ENCODE results near the gene UNC93A. TPM values are rescaled to one million over a fixed set of nuclear protein-coding genes. Genes with fewer than 3 reads are reported as not detected.
"Not testable (repeated sequence)": the region's sequence is repeated elsewhere in the genome, so short reads cannot be mapped to it uniquely, and the experiment has no call there.

The UNC93A gene
- polyA plus RNA-seq (ENCODE audit: insufficient read length) = not detected

- DNase-seq = no peak
Measured at GRCh38 chr6:167290786-167291622, at the start of gene UNC93A. UNC93A (plus strand) TSS chr6:167291315; CDS start chr6:167291490, 175 bp downstream.

- not testable (repeated sequence) for DNase-seq
Measured at GRCh38 chr6:167241321-167242134, 49.6 kb upstream of the UNC93A start.

- not testable (repeated sequence) for DNase-seq
Measured at GRCh38 chr6:167242135-167242506, 49.0 kb upstream of the UNC93A start.

- DNase-seq = not testable (repeated sequence)
Measured at GRCh38 chr6:167242511-167243051, 48.5 kb upstream of the UNC93A start.

GRCh38 chr6:167244064-167244960 lies 46.8 kb upstream of the UNC93A start:
- DNase-seq = no peak

GRCh38 chr6:167244991-167245390 lies 46.1 kb upstream of the UNC93A start:
- no peak for DNase-seq

- no peak for DNase-seq
Measured at GRCh38 chr6:167245591-167245990, 45.5 kb upstream of the UNC93A start.

- DNase-seq = no peak
Measured at GRCh38 chr6:167247814-167248595, 43.1 kb upstream of the UNC93A start.

GRCh38 chr6:167248878-167249455 lies 42.1 kb upstream of the UNC93A start:
- DNase-seq = not testable (repeated sequence)

GRCh38 chr6:167252271-167252670 lies 38.8 kb upstream of the UNC93A start:
- DNase-seq = no peak

- DNase-seq = no peak
Measured at GRCh38 chr6:167255918-167256553, 35.1 kb upstream of the UNC93A start.

- DNase-seq = no peak
Measured at GRCh38 chr6:167258646-167259045, 32.5 kb upstream of the UNC93A start.

- not testable (repeated sequence) for DNase-seq
Measured at GRCh38 chr6:167266057-167266829, 24.9 kb upstream of the UNC93A start.

- DNase-seq = no peak
Measured at GRCh38 chr6:167266830-167267555, 24.1 kb upstream of the UNC93A start.

GRCh38 chr6:167267556-167267898 lies 23.6 kb upstream of the UNC93A start:
- DNase-seq = not testable (repeated sequence)

- DNase-seq = no peak
Measured at GRCh38 chr6:167267921-167268401, 23.2 kb upstream of the UNC93A start.

- no peak for DNase-seq
Measured at GRCh38 chr6:167268683-167269280, 22.3 kb upstream of the UNC93A start.

All from hindlimb muscle (tissue), 1 donor.